Measurements from ENCODE around the gene KIF5A.

Gene KIF5A

DNA sequence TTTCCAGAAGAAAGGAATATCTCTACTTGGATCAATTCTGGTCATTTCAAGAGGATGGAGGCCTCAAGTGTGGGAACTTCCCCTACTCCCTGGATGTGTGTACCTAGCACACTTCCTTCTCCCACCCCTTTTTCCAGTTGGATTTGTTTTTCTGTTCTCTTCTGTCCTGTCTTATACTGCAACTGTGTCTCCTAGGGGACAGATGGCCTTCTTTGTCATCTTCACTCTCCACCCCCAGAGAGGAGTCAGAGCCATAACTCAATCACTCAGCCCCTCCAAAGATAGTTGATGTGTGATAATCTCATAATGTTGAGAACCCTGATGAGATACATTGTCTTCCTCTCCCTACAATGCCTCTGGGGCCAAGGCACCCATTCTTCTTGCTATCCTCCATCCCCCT lies 52.7 kb downstream of the KIF5A start:
- no peaks in the 10 kb centered on the region for H3K79me2 ChIP-seq (ENCODE audit: insufficient read depth, low read length)
- H3K4me3 ChIP-seq (ENCODE audit: low read depth, low read length, poor library complexity, severe bottlenecking): no peak overlapping the region
- peaks cover 29% of the 10 kb centered on the region; the same call in 1 of the 2 replicates for H3K36me3 ChIP-seq (ENCODE audit: insufficient read depth, low read length)
- H2AFZ ChIP-seq (ENCODE audit: low read length): no peak overlapping the region
- H3K9ac ChIP-seq (ENCODE audit: low read length): no peak overlapping the region
- no peaks in the 10 kb centered on the region for H3K27me3 ChIP-seq (ENCODE audit: insufficient read depth, low read length)
- no peaks in the 10 kb centered on the region for H3K9me3 ChIP-seq (ENCODE audit: low read length)
- no peaks in the 10 kb centered on the region for H4K20me1 ChIP-seq (ENCODE audit: insufficient read depth, low read length)
- no peaks in the 10 kb centered on the region for H3F3A ChIP-seq (ENCODE audit: insufficient read depth, low read length)
- H3K4me1 ChIP-seq (ENCODE audit: insufficient read depth, low read length, severe bottlenecking): peaks cover 16% of the 10 kb centered on the region
- H3K27ac ChIP-seq (ENCODE audit: low read depth, low read length, poor library complexity, severe bottlenecking): no peak overlapping the region
- no peaks in the 10 kb centered on the region for H3K9me2 ChIP-seq (ENCODE audit: low read depth, low read length)
- TF ChIP-seq, protein P1, sequence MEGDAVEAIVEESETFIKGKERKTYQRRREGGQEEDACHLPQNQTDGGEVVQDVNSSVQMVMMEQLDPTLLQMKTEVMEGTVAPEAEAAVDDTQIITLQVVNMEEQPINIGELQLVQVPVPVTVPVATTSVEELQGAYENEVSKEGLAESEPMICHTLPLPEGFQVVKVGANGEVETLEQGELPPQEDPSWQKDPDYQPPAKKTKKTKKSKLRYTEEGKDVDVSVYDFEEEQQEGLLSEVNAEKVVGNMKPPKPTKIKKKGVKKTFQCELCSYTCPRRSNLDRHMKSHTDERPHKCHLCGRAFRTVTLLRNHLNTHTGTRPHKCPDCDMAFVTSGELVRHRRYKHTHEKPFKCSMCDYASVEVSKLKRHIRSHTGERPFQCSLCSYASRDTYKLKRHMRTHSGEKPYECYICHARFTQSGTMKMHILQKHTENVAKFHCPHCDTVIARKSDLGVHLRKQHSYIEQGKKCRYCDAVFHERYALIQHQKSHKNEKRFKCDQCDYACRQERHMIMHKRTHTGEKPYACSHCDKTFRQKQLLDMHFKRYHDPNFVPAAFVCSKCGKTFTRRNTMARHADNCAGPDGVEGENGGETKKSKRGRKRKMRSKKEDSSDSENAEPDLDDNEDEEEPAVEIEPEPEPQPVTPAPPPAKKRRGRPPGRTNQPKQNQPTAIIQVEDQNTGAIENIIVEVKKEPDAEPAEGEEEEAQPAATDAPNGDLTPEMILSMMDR (IDR thresholded peaks at IDR 0.05; ENCODE audit: low read length): no peak
- no peak for TF ChIP-seq EZH2 (IDR thresholded peaks at IDR 0.05; ENCODE audit: borderline replicate concordance, low read length)
- H3K4me2 ChIP-seq (ENCODE audit: low read length): no peak overlapping the region

DNA sequence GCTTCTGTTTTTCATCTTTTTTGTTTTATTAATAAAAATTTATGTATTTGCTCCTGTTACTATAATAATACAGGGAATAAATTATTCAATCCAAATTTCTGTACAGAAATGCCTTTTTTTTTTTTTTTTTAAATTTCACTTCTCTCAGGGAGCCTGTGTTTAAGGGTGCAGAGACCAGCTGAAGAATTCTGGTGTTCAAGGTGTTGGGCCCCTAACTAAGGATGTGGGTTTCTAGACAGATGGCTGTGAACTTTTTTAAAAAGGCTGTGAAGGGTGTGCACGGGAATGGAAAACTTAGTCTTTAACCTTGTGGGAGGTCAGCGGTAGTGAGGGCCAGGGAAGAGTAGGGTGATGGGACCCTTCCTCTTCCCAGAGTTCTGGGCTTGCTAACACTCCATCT lies 53.5 kb downstream of the KIF5A start:
- Histone ChIP-seq H2AFZ (ENCODE audit: low read length) (no peak overlapping the region), H3K9ac (ENCODE audit: low read length) (no peak overlapping the region), H3K36me3 (ENCODE audit: insufficient read depth, low read length) (peaks cover 29% of the 10 kb centered on the region; the same call in 1 of the 2 replicates)

DNA sequence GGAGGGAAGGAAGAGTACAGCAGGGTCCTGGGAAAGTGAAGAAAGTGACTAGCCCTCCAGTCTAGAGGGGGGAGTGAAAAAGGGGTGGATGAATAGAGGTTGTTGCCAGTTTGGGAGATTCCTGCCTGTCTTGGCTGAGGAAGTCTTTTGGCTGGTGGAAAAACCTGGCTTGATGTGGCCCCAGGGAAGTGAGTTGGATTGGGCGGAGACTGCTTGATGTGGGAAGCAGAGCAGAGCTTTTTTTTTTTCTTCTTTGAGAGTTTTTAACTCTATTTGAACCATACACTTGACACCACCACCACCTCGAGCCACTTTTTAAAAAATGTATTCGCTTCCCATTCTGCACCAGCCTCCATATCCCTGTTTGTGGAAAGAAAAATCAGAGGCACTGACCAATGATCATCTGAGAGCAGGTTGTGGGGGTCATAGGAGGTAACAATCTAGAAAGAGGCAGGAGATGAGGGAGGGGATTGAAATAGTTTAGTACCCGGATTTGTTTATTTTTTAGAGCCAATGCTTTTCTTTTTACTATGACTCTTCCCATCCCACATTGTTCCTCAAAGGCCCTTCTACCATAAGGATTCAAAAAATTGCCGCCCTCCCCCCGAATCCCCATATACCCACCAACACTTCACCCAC lies 54.1 kb downstream of the KIF5A start:
- peaks cover 16% of the 10 kb centered on the region for H3K4me1 ChIP-seq (ENCODE audit: insufficient read depth, low read length, severe bottlenecking)
- TF ChIP-seq EZH2 (IDR thresholded peaks at IDR 0.05; ENCODE audit: borderline replicate concordance, low read length): no peak
- TF ChIP-seq, protein P1 (IDR thresholded peaks at IDR 0.05; ENCODE audit: low read length): no peak
- no peaks in the 10 kb centered on the region for H4K20me1 ChIP-seq (ENCODE audit: insufficient read depth, low read length)
- peaks cover 25% of the 10 kb centered on the region; the same call in 1 of the 2 replicates for H3K36me3 ChIP-seq (ENCODE audit: insufficient read depth, low read length)
- H3K9ac ChIP-seq (ENCODE audit: low read length): peak overlapping the region; percentile 72; the same call in 1 of the 2 replicates
- H3K27ac ChIP-seq (ENCODE audit: low read depth, low read length, poor library complexity, severe bottlenecking): no peak overlapping the region
- peak overlapping the region; percentile 70 for H3K4me3 ChIP-seq (ENCODE audit: low read depth, low read length, poor library complexity, severe bottlenecking)
- no peaks in the 10 kb centered on the region for H3K9me3 ChIP-seq (ENCODE audit: low read length)
- peak overlapping the region; percentile 94 for H3K4me2 ChIP-seq (ENCODE audit: low read length)
- H3K79me2 ChIP-seq (ENCODE audit: insufficient read depth, low read length): no peaks in the 10 kb centered on the region
- no peaks in the 10 kb centered on the region for H3F3A ChIP-seq (ENCODE audit: insufficient read depth, low read length)
- no peaks in the 10 kb centered on the region for H3K27me3 ChIP-seq (ENCODE audit: insufficient read depth, low read length)
- H3K9me2 ChIP-seq (ENCODE audit: low read depth, low read length): no peaks in the 10 kb centered on the region
- H2AFZ ChIP-seq (ENCODE audit: low read length): 0 out of 2 replicates have a peak overlapping the region, but pooled peaks have one; percentile 19

More for the DNA sequence above, 53.5 kb downstream of the KIF5A start:
- H3K4me2 ChIP-seq (ENCODE audit: low read length): no peak overlapping the region
- peaks cover 16% of the 10 kb centered on the region for H3K4me1 ChIP-seq (ENCODE audit: insufficient read depth, low read length, severe bottlenecking)
- H3K27ac ChIP-seq (ENCODE audit: low read depth, low read length, poor library complexity, severe bottlenecking): no peak overlapping the region
- H3K79me2 ChIP-seq (ENCODE audit: insufficient read depth, low read length): no peaks in the 10 kb centered on the region
- no peak for TF ChIP-seq EZH2 (IDR thresholded peaks at IDR 0.05; ENCODE audit: borderline replicate concordance, low read length)
- TF ChIP-seq, protein P1 (IDR thresholded peaks at IDR 0.05; ENCODE audit: low read length): no peak
- H3K9me3 ChIP-seq (ENCODE audit: low read length): no peaks in the 10 kb centered on the region
- H3F3A ChIP-seq (ENCODE audit: insufficient read depth, low read length): no peaks in the 10 kb centered on the region
- no peaks in the 10 kb centered on the region for H3K27me3 ChIP-seq (ENCODE audit: insufficient read depth, low read length)
- no peak overlapping the region for H3K4me3 ChIP-seq (ENCODE audit: low read depth, low read length, poor library complexity, severe bottlenecking)
- no peaks in the 10 kb centered on the region for H4K20me1 ChIP-seq (ENCODE audit: insufficient read depth, low read length)
- H3K9me2 ChIP-seq (ENCODE audit: low read depth, low read length): no peaks in the 10 kb centered on the region

Data from OCI-LY1 (cell line).